Epithelial cell of esophagus (primary cell): Measurements from ENCODE around the gene NCCRP1.

Experiments used
- DNase-seq: peaks from one replicate; pipeline ENCODE4 v3.0.0; 2010; ENCODE audit warnings: low read depth
- H3K4me3 ChIP-seq: 2 replicates; pipeline ENCODE4 v1.5.1; 2011; ENCODE audit warnings: mild to moderate bottlenecking, low read length, control low read depth
- TF ChIP-seq, protein P1 (sequence below): IDR thresholded peaks from 2 replicates; pipeline ENCODE4 v1.5.1; 2011; ENCODE audit warnings: low read depth, mild to moderate bottlenecking, low read length, control low read depth, inconsistent platforms; ENCODE audit not compliant: insufficient read depth; ENCODE audit errors: missing control alignments

Gene NCCRP1

DNA sequence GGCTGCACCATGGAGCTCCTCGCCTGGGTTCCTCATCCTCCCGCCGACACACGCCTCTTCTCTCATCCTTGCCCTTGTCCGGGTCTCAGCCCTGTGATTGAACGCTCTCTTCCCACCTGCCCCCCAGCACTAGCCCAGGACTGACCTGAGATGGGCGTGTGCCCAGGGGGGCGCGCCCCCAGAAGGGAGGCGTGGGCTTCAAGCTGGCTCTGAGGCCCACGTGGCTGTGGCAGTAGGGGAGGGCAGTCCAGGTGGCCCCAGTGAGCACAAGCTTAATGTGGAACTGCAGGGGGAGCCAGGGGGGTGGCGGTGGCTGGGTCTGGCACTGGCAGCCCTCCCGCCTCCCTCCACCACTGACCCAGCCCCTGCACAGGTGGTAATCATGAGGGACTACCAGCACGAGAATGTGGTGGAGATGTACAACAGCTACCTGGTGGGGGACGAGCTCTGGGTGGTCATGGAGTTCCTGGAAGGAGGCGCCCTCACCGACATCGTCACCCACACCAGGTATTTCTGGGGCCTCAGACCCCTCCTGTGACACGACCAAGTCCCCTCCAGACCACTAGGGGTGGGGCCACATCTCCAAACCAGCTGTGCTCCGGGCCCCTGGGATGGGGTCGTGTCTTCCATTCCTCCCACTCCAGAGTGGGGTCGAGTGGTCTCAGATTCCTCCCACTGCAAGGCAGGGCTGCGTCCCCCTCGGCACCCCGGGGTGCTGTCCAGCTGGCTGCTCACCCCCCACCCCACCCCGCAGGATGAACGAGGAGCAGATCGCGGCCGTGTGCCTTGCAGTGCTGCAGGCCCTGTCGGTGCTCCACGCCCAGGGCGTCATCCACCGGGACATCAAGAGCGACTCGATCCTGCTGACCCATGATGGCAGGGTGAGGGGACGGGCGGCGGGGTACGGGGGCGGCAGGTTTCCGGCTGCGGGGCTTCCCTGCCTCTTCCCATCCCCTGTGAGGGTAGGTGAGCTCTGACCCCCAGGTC is 21.9 kb upstream of the NCCRP1 start:
- TF ChIP-seq, protein P1, sequence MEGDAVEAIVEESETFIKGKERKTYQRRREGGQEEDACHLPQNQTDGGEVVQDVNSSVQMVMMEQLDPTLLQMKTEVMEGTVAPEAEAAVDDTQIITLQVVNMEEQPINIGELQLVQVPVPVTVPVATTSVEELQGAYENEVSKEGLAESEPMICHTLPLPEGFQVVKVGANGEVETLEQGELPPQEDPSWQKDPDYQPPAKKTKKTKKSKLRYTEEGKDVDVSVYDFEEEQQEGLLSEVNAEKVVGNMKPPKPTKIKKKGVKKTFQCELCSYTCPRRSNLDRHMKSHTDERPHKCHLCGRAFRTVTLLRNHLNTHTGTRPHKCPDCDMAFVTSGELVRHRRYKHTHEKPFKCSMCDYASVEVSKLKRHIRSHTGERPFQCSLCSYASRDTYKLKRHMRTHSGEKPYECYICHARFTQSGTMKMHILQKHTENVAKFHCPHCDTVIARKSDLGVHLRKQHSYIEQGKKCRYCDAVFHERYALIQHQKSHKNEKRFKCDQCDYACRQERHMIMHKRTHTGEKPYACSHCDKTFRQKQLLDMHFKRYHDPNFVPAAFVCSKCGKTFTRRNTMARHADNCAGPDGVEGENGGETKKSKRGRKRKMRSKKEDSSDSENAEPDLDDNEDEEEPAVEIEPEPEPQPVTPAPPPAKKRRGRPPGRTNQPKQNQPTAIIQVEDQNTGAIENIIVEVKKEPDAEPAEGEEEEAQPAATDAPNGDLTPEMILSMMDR: no peak
- DNase-seq: no peak
- H3K4me3 ChIP-seq: no peak overlapping the region

- no peak overlapping the region for H3K4me3 ChIP-seq
- DNase-seq: no peak
- TF ChIP-seq, protein P1: no peak
Measured at GRCh38 chr19:39175564-39175963, 21.2 kb upstream of the NCCRP1 start.

DNA sequence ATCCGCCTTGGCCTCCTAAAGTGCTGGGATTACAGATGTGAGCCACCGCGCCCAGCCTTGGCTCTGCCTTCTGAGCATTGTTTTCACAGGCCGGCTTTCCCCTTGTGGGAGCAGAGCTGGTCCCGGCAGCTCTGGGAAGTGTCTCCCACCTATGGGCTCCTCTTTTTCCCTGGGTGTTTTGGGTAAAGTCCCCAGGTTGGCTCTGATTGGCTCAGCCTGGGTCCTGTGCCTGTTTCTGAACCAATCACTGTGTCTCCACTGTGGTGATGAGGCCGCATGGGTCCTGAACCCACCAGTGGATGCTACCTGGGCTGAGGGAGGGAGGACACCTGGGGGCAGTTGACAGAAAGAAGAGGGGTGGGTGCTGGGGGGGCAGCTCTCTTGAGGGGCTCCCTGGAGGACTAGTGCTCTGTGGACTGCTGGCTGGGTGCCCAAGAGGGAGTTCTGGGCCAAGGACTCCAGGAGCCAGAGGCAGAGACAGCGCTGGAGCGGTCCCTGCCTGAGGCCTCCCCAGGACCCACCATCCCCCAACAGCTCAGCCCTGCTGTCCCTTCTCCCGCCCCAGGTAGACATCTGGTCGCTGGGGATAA is 19.6 kb upstream of the NCCRP1 start:
- TF ChIP-seq, protein P1: no peak
- no peak for DNase-seq
- H3K4me3 ChIP-seq: no peak overlapping the region

- TF ChIP-seq, protein P1: no peak
- H3K4me3 ChIP-seq: no peak overlapping the region
- DNase-seq: no peak
Measured at GRCh38 chr19:39177736-39178135, 19.0 kb upstream of the NCCRP1 start.

- no peak overlapping the region for H3K4me3 ChIP-seq
- no peak for DNase-seq
- TF ChIP-seq, protein P1: no peak
Measured at GRCh38 chr19:39178296-39179006, 18.3 kb upstream of the NCCRP1 start.

DNA sequence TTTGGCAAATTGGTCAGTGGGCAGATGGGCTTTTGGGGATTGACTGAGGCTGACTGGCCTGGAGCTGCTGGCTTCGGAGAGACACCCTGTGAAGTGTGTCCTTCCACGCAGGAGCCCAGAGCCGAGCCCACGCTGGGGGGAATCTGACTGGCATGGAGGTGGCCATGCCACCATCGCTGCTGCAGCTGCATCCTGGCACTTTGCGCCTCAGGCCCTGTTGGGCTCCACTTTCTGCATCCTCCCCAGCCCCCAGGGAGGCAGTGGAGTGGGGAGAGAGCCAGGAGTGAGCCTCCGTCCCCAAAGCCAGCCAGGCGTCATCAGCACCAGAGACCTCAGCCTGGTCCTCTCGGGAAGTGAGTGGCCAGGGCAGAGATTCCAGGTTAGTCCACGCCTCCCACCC is 17.0 kb upstream of the NCCRP1 start:
- no peak for DNase-seq
- H3K4me3 ChIP-seq: no peak overlapping the region
- TF ChIP-seq, protein P1: no peak
